ACHN (cell line): Measurements from ENCODE around the gene NF1.
"Not testable (repeated sequence)": the region's sequence is repeated elsewhere in the genome, so short reads cannot be mapped to it uniquely, and the experiment has no call there.

Experiments used
- DNase-seq: peaks from one replicate; pipeline ENCODE4 v3.0.0-alpha.2; 2015
- in situ Hi-C: cut with HindIII; loops from 2 replicates; pipeline ENCODE4 v1.10.0; 2017; ENCODE audit warnings: low sequenced_read_pairs, low pct_ligation_motif_present, low pct_unique_long_range_greater_than_20kb

Gene NF1

GRCh38 chr17:31269578-31269983 is 174.8 kb downstream of the NF1 start:
- peak; percentile 99 for DNase-seq
- in situ Hi-C loops, result loop anchor here (25.0 kb wide), 1 partner anchor 93 kb away; no protein-coding TSS in a partner anchor

DNA sequence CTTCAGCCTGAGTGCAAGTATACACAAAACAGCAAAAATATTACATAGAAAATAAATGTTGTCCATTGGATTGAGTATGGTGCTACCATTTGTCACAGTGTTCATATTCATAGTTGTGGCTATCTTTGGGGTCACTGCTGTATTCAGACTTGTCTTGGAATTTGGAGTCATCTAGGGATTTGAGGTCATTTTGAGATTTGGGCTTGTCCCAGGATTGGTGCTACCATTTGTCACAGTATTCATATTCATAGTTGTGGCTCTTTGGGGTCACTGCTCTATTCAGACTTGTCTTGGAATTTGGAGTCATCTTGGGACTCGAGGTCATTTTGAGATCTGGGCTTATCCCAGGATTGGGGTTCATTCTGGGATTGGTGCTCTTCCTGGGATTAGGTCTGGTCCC is 177.5 kb downstream of the NF1 start:
- no peak for DNase-seq
- in situ Hi-C loops, result loop anchor here (25.0 kb wide), 1 partner anchor 90 kb away; no protein-coding TSS in a partner anchor

DNA sequence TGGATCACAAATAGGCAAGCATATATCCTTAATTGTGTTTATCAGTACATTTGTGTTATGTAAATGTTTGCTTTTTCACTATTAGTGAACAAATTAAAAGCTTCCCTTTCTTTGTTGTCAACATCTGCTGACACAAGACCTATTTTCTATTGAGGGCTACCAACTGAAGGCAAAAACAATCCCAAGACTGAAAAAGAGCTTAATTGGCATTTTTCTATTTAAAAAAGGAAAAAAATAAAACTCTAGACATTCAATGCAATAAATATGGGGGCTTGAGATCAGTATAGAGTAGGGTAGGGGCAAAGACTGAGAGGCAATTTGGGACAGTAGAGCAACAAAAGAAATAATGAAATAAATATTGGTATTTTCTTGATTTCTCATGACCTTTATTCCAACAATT is 178.0 kb downstream of the NF1 start:
- in situ Hi-C loops, result loop anchor here (25.0 kb wide), 1 partner anchor 89 kb away; no protein-coding TSS in a partner anchor
- DNase-seq, result no peak

- no peak for DNase-seq
- in situ Hi-C loops, result loop anchor here (25.0 kb wide), 1 partner anchor 89 kb away; no protein-coding TSS in a partner anchor
Measured at GRCh38 chr17:31273516-31273915, 178.7 kb downstream of the NF1 start.

DNA sequence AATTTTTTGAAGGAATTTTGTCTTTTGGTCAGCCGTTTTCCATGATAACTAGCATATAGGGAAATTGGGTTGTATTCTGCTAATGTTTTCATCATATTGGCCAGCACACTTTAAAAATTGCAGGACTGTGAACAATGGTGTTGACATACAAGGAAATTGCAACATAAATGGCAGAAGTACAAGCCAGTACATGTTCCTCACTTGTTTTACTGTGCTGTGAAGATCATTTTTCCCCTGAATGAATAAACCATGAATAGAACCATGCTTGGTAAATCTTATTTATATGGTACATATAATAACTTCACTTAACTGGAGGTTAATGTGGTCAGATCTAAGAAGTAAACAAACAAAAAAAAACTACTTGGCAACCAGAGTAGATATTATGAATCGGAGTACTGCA is 179.5 kb downstream of the NF1 start:
- DNase-seq, result no peak
- in situ Hi-C loops, result loop anchor here (25.0 kb wide), 1 partner anchor 88 kb away; no protein-coding TSS in a partner anchor

DNA sequence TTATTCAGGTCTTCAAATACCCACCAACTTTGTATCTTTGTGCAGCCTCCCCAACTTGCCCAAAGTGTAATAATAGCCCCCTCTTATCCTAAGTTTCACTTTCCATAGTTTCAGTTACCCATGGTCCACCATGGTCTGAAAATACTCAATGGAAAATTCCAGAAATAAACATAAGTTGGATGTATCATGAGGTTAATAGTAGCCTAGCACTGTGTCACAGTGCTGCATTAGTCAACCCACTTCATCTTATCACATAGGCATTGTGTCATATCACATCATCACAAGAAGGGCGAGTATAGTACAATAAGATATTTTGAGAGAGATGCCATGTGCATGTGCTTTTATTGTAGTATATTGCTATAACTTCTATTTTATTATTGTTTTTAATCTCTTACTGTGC is 180.3 kb downstream of the NF1 start:
- no peak for DNase-seq

GRCh38 chr17:31279401-31279800 is 184.6 kb downstream of the NF1 start:
- in situ Hi-C loops, result no loop called here
- DNase-seq, result no peak

More for the DNA sequence above, 180.3 kb downstream of the NF1 start:
- in situ Hi-C loops, result no loop called here

GRCh38 chr17:31281061-31281460 is 186.3 kb downstream of the NF1 start:
- in situ Hi-C loops, result no loop called here
- DNase-seq, result no peak

GRCh38 chr17:31283841-31284240 is 189.1 kb downstream of the NF1 start:
- in situ Hi-C loops, result no loop called here
- DNase-seq, result no peak

DNA sequence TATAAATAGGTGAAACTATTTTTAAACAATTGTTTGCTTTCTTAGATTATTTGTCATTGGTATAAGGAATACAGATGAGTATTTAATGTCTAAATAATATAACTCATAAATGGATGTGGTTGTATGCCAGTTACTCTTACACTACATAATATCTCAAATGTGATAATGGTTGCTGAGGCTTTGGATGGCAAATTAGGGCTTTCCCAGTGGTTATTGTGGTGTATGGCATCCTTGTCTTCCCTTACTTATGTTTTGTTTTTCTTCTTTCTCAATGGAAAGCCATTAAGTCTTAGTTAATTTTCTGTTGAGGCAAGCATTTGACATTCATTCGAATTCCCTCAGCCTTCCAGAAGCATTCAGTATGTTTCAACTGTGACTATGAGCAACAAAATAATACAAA is 191.8 kb downstream of the NF1 start:
- no peak for DNase-seq
- in situ Hi-C loops, result no loop called here

- in situ Hi-C loops, DNase-seq: not testable (repeated sequence)
Measured at GRCh38 chr17:31287932-31288331, 193.2 kb downstream of the NF1 start.

- DNase-seq, result no peak
- in situ Hi-C loops, result no loop called here
Measured at GRCh38 chr17:31289790-31290189, 195.0 kb downstream of the NF1 start.

- no peak for DNase-seq
- in situ Hi-C loops, result no loop called here
Measured at GRCh38 chr17:31291820-31292219, 197.0 kb downstream of the NF1 start.

DNA sequence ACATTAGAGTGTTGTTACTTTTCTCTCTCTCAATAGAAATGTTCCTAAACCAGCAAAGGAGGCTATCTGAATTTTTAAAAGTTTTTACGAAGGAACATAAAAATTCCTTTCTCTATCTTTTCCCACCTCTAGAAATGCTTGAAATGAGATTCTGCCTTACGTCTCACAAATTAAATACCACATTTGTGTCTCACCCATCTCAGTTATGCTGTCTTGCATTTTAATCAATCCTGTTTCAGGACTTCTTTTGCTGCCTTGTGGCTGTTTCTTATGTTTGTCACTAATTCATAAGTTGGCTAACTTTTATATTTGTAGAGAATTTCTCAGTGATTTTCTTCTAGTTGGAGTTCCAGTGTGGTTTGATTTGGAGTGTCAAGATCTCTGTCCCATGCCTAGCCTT is 198.8 kb downstream of the NF1 start:
- in situ Hi-C loops, result no loop called here
- DNase-seq, result no peak

DNA sequence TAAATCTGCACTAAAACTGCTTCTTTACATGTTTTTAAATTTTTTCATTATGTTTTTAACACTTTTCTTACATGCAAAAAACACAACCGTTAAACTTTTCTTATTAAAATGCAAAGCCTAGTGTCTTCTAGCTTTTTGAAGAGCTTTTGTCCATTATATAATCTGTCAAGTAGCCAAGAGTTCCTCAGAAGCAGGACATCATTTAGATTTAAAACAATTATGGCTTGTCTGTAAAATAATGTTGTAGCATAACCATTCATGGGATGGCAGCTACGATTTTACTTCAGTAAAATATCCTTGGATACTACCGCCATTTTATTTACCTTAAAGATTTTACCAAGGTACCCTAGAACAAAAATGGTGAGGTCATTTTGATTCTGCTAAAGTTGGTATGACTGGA is 199.5 kb downstream of the NF1 start:
- in situ Hi-C loops, result no loop called here

DNA sequence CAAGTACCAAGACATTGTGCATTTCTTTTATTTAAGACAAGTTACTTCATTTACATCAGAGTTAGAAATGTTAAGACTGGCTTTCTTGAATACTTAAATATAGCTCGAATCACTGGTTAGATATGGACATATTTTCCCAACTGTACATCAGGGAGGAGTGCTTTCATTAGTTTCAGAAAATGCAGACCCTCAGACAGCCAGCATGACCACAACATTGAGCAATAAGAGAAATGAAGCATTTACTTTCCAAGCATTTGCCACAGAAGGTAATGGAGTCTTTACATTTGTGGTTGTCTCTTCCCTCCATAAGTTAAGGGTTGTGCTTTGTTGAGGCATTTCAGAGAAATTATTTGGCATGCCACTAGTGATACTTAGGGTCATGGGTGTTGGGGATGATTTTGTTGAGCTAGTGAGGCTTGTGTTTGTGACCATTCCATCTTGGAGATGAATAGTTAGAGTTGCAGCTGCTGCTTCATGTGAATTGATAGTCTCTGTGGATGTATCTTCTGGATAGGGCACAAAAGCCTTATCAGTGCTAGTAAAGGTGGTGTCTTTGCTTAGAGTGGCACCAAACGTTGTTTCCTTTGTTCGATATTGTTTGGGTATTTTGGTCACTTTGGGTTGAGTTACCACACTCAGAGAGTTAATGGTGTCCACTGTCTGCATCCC is 200.2 kb downstream of the NF1 start:
- in situ Hi-C loops, result no loop called here
- DNase-seq, result no peak

More for the DNA sequence above, 199.5 kb downstream of the NF1 start:
- DNase-seq, result no peak

GRCh38 chr17:31295489-31295871 is 200.7 kb downstream of the NF1 start:
- in situ Hi-C loops, result no loop called here

DNA sequence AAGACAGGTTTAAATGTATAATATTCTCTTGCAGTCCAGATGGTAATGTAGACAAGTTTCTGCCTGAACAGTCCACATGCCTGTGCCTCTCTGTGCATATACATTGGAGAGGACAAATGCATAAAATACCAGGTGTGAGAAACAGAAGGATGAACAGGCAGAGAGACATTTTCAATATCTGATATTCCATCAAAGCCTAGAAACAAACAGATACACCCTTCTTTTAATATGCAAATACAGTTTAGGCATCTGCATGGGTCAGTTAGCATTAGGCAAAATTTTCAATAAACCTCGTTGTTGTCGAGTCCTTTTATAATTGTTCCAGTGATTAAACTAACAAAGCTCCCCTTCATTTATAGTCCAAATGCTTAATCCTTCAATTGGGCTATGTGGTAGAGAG is 201.4 kb downstream of the NF1 start:
- in situ Hi-C loops, result no loop called here
- DNase-seq, result no peak

More at GRCh38 chr17:31295489-31295871, 200.7 kb downstream of the NF1 start:
- DNase-seq, result no peak

DNA sequence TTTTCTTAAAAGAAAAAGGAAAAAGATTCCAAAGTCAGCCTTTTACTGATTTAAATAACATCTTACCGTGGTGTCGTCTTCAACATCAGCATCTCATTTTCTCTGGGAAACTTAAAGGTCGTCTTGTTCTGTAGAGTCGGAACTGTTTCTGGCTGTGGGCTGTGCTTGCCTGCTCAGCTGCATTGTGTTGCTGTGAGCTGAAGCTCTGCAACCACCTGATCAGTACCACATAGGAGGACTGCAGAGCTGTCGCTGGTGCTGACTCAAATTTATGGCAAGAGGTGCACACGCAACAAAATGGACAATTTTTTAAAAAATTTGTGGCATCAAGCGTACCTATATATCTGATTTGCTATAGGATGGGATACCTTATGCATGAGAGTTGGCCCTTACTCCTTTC is 202.3 kb downstream of the NF1 start, which contains the start of gene OMG:
Gene OMG, minus strand, starts transcription at position 150 of the 400 bp plus-strand sequence. CDS start 908 bp downstream, outside the sequence.
- no peak for DNase-seq
- in situ Hi-C loops, result no loop called here

DNA sequence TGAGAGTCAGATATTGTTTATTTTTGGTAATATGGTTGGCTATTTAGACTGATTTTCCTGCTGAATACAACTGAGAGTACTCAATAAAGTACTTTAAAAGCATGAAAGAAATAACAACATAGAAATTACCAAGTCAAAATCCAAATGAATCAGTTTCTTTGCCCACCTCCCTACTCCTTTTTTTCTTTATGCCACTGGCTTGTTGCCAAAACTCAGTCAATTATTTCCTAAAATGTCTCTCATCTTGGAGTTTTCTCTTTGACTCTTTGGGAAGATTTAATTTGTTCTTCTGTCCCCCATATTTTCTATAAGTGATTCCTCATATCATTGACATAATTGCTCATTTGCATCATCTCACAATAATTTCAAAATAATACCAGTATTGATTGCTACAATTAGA is 204.8 kb downstream of the NF1 start:
- DNase-seq, result peak; percentile 64
- in situ Hi-C loops, result no loop called here
